Parathyroid adenoma (tissue), 2 donors: ENCODE measurements around the gene CFAP54.

Source experiments
- H2AFZ ChIP-seq: fragments of 300-600 bp; sonication (generic); one replicate; pipeline ENCODE4 v1.7.0; 2017; ENCODE audit warnings: antibody characterized with exemption, mild to moderate bottlenecking
- H3K27ac ChIP-seq: fragments of 300-600 bp; sonication (generic); one replicate; pipeline ENCODE4 v1.7.0; 2017
- H3K27me3 ChIP-seq: fragments of 300-600 bp; sonication (generic); one replicate; pipeline ENCODE4 v1.7.0; 2017; ENCODE audit warnings: low read length; ENCODE audit not compliant: control insufficient read depth, insufficient read depth
- H3K36me3 ChIP-seq: fragments of 300-600 bp; sonication (generic); one replicate; pipeline ENCODE4 v1.7.0; 2017; ENCODE audit warnings: low read length; ENCODE audit not compliant: control insufficient read depth, insufficient read depth
- H3K4me1 ChIP-seq: fragments of 300-600 bp; sonication (generic); one replicate; pipeline ENCODE4 v1.7.0; 2017; ENCODE audit warnings: control low read depth
- H3K4me2 ChIP-seq: fragments of 300-600 bp; sonication (generic); one replicate; pipeline ENCODE4 v1.7.0; 2017; ENCODE audit warnings: low read length
- H3K4me3 ChIP-seq: fragments of 300-600 bp; sonication (generic); one replicate; pipeline ENCODE4 v1.7.0; 2017; ENCODE audit warnings: low read depth, low read length
- H3K79me2 ChIP-seq: fragments of 300-600 bp; sonication (generic); one replicate; pipeline ENCODE4 v1.7.0; 2017; ENCODE audit warnings: control low read depth
- H3K9ac ChIP-seq: fragments of 300-600 bp; sonication (generic); one replicate; pipeline ENCODE4 v1.7.0; 2017; ENCODE audit warnings: mild to moderate bottlenecking
- H3K9me3 ChIP-seq: fragments of 300-600 bp; sonication (generic); one replicate; pipeline ENCODE4 v1.7.0; 2017; ENCODE audit warnings: low read length; ENCODE audit not compliant: control insufficient read depth
- CTCF ChIP-seq: fragments of 300-600 bp; sonication (generic); IDR thresholded peaks from one replicate; pipeline ENCODE4 v1.7.0; 2017; ENCODE audit warnings: antibody characterized with exemption, mild to moderate bottlenecking
- donor health status: primary hyperparathyroidism.

CFAP54 gene

DNA sequence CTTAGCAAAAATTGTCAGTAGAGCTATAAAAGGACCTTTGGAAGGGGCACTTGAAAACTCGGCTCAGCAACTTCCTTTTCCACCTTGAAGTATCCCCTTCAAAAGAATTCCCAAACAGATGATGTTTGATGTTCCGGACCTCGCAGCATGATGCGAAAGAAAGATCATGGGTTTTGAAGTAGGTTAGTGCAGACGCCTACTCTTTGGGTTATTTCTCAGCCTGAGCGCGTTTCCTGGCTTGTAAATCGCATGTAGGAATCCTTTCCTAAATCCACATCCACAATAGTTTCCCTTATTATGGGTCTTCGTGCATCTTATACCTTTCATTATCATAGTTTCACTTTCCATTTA, 417.1 kb downstream of the CFAP54 start:
- peak overlapping the region; percentile 95 for H2AFZ ChIP-seq
- H3K36me3 ChIP-seq, result no peaks in the 10 kb centered on the region
- H3K79me2 ChIP-seq, result peaks cover 3% of the 10 kb centered on the region
- H3K27me3 ChIP-seq, result no peaks in the 10 kb centered on the region
- peak overlapping the region; percentile 84 for H3K4me2 ChIP-seq
- H3K4me1 ChIP-seq, result no peaks in the 10 kb centered on the region
- peak overlapping the region; percentile 37 for H3K27ac ChIP-seq
- H3K4me3 ChIP-seq, result peak overlapping the region; percentile 92
- TF ChIP-seq CTCF, result no peak
- H3K9me3 ChIP-seq, result no peaks in the 10 kb centered on the region
- peak overlapping the region; percentile 5 for H3K9ac ChIP-seq

DNA sequence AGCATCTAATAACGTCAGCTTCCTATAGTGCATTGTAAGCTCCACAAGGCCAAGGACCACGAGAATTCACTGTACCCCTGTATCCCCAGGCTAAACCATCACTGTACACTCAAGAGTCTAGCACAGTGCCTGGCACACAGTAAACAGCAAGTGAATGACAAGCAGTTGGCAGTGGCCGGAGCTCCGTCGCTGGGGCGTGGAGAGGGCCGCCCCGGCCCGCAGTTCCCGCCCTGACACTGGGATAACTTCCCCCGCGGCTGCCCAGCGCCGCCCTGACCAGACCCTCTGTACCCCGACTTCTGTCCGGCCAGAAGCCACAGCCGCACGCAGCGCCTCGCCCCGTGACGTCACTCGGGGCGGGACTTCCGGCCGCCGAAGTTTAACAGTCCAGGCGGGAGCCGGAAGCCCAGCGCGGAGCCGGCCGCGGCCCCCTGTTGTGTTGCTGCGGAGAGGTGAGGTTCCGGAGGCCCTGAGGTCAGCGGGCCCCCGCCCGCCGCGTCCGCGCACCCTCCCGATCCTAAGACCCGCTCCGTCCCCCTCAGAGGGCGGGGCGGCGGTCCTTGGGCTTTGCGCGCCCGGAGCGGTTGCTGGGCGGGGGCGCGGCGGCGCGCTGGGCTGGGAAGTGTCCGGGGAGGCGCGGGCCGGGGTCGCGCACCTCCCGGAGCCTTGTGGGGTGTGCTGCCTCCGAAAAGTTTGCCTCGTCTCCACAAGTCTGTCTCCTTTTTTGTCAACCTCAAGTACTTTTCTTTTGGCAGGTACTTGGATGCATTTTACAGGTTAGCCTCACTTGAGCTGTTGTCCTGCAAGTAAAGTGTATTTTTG, 417.7 kb downstream of the CFAP54 start, which contains the start of gene NEDD1:
Gene NEDD1, plus strand, starts transcription at position 409 of the 822 bp plus-strand sequence. CDS start 2,503 bp downstream, outside the sequence.
- Histone ChIP-seq H3K79me2 (peaks cover 3% of the 10 kb centered on the region), H2AFZ (peak within 1 kb of the TSS; percentile 95), H3K4me3 (peak within 1 kb of the TSS; percentile 92), H3K27me3 (no peaks in the 10 kb centered on the region), H3K4me1 (no peaks in the 10 kb centered on the region), H3K9me3 (no peaks in the 10 kb centered on the region), H3K36me3 (no peaks in the 10 kb centered on the region), H3K4me2 (peak within 1 kb of the TSS; percentile 84), H3K9ac (peak within 1 kb of the TSS; percentile 21), H3K27ac (peak within 1 kb of the TSS; percentile 37)
- no peak for TF ChIP-seq CTCF

- no peak for TF ChIP-seq CTCF
- Histone ChIP-seq H3K36me3 (no peaks in the 10 kb centered on the region), H3K4me3 (peak overlapping the region; percentile 92), H2AFZ (peak overlapping the region; percentile 95), H3K9ac (no peak overlapping the region), H3K9me3 (no peaks in the 10 kb centered on the region), H3K27ac (peak overlapping the region; percentile 37), H3K4me1 (no peaks in the 10 kb centered on the region), H3K4me2 (peak overlapping the region; percentile 84), H3K79me2 (peaks cover 3% of the 10 kb centered on the region), H3K27me3 (no peaks in the 10 kb centered on the region)
Observed at GRCh38 chr12:96907671-96908422, 418.5 kb downstream of the CFAP54 start.

- no peaks in the 10 kb centered on the region for H3K36me3 ChIP-seq
- peaks cover 3% of the 10 kb centered on the region for H3K79me2 ChIP-seq
- no peak overlapping the region for H3K9ac ChIP-seq
- H3K4me3 ChIP-seq, result no peak overlapping the region
- H3K27ac ChIP-seq, result no peak overlapping the region
- H3K4me2 ChIP-seq, result peak overlapping the region; percentile 23
- no peak for TF ChIP-seq CTCF
- H3K4me1 ChIP-seq, result no peaks in the 10 kb centered on the region
- H3K9me3 ChIP-seq, result no peaks in the 10 kb centered on the region
- H2AFZ ChIP-seq, result no peak overlapping the region
- no peaks in the 10 kb centered on the region for H3K27me3 ChIP-seq
Observed at GRCh38 chr12:96908423-96908675, 419.0 kb downstream of the CFAP54 start.
